Activated naive CD8-positive, alpha-beta T cell treated with anti-CD3 and anti-CD28 coated beads, Interleukin-2, amount 50 U/mL, for 24 hours (primary cell): ENCODE results near the gene KIAA1755.

ENCODE experiments used
- ATAC-seq: fragments of 150-1000 bp; cut with Tn5 transposase; one replicate; pipeline ENCODE4 v1.10.0; 2021
- DNase-seq: peaks from one replicate; pipeline ENCODE4 v3.0.0; 2021
- H3K27ac Mint-ChIP-seq: one replicate; pipeline ENCODE4 v1.8.0; 2021; ENCODE audit warnings: mild to moderate bottlenecking, mixed read lengths
- H3K27me3 Mint-ChIP-seq: one replicate; pipeline ENCODE4 v1.8.0; 2021; ENCODE audit warnings: mixed read lengths
- H3K36me3 Mint-ChIP-seq: one replicate; pipeline ENCODE4 v1.8.0; 2021; ENCODE audit warnings: low read depth, mixed read lengths
- H3K4me1 Mint-ChIP-seq: one replicate; pipeline ENCODE4 v1.8.0; 2021; ENCODE audit warnings: mixed read lengths
- H3K4me3 Mint-ChIP-seq: one replicate; pipeline ENCODE4 v1.8.0; 2021; ENCODE audit warnings: mild to moderate bottlenecking, moderate library complexity, mixed read lengths
- H3K9me3 Mint-ChIP-seq: one replicate; pipeline ENCODE4 v1.8.0; 2021; ENCODE audit warnings: mixed read lengths

KIAA1755 gene

DNA sequence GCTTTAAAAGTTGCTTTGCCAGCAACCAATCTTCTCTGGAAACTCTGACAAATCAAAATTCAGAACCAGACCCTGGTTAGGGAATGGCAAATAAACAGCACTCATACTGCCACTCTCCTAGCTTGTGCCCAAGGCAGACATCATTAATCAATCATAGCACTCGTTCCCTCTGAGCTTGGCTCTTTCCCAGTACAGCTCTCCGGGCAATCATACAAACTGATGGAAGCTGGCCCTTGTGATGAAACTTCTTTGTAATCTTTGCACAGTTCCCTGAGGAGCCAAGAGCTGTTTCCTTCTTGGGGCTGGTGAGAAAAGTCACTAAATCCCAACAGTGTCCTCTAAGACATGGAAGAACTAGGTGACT, 34.7 kb downstream of the KIAA1755 start:
- H3K9me3 Mint-ChIP-seq: no peaks in the 10 kb centered on the region
- no peak for DNase-seq
- H3K27me3 Mint-ChIP-seq: peaks cover 15% of the 10 kb centered on the region
- no peak overlapping the region for H3K4me3 Mint-ChIP-seq
- H3K36me3 Mint-ChIP-seq: no peaks in the 10 kb centered on the region
- no peak overlapping the region for H3K27ac Mint-ChIP-seq
- no peaks in the 10 kb centered on the region for H3K4me1 Mint-ChIP-seq
- no peak for ATAC-seq

DNA sequence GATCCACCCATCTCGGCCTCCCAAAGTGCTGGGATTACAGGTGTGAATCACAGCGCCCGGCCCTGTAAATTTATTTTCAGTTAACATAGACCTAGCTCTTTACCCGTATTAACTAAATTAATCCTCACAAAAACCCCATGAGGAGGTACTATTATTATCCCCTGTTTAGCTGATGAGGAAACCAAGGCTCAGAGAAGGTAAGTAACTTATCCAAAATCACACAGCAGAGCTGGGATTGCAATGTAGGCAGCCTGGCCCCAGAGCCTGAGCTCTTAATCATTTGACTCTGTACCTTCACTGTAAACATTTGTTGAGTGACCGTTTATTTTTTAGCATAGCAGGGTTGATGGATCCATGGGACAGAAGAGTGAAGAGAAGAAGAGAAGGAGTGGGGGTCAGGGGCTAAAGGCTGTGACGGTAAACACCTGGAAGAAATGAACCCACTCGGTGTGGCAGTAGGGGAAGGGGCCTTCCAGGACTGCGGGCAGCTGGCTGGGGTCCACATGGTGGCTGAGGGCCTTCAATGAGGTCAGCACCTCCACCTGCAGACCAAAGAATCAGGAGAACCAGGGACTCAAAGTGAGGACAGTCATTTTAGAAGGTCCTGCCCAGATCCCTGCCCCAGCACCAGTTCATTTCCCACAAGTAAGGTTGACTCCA, 35.2 kb downstream of the KIAA1755 start:
- Mint-ChIP-seq H3K27ac (no peak overlapping the region), H3K4me1 (no peaks in the 10 kb centered on the region), H3K9me3 (no peaks in the 10 kb centered on the region), H3K27me3 (peaks cover 15% of the 10 kb centered on the region), H3K4me3 (no peak overlapping the region), H3K36me3 (no peaks in the 10 kb centered on the region)
- no peak for DNase-seq
- ATAC-seq: no peak

DNA sequence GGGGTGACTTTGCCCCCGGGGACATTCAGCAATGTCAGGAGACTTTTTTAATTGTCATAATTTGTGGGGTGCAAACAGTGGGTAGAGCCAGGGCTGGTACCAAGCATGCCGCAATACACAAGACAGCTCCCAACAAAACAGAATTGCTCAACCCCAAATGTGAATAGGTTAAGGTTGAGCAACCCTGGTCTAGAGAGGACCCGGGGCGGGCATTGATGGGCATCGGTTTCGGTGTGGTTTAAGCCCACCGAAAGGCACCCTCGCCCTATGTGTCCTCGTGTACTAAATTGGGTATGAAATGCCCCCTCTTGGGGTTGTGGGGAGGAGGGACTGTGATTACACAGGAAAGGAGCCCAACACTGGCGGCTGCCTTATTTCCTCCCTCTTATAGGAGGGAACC, 36.0 kb downstream of the KIAA1755 start:
- Mint-ChIP-seq H3K4me3 (no peak overlapping the region), H3K27ac (no peak overlapping the region), H3K4me1 (no peaks in the 10 kb centered on the region), H3K9me3 (no peaks in the 10 kb centered on the region), H3K36me3 (no peaks in the 10 kb centered on the region), H3K27me3 (peaks cover 12% of the 10 kb centered on the region)
- DNase-seq: no peak
- ATAC-seq: no peak

DNA sequence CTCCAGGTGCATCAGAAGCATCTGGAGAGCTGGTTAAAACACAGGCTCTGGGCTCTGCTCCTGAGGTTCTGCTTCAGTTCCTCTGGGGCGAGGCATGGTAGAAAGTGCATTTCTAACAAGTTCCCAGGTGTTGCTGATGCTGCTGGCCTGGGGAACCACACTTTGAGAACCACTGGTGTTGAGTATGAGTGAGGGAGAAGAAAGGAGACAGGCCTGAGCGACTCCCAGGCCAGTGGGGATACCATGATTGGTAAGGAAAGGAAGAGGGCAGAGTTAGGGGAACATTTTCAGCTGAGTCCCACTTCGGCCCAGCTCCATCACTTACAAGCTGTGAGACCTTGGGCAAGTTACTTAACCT, 36.8 kb downstream of the KIAA1755 start:
- no peak for DNase-seq

DNA sequence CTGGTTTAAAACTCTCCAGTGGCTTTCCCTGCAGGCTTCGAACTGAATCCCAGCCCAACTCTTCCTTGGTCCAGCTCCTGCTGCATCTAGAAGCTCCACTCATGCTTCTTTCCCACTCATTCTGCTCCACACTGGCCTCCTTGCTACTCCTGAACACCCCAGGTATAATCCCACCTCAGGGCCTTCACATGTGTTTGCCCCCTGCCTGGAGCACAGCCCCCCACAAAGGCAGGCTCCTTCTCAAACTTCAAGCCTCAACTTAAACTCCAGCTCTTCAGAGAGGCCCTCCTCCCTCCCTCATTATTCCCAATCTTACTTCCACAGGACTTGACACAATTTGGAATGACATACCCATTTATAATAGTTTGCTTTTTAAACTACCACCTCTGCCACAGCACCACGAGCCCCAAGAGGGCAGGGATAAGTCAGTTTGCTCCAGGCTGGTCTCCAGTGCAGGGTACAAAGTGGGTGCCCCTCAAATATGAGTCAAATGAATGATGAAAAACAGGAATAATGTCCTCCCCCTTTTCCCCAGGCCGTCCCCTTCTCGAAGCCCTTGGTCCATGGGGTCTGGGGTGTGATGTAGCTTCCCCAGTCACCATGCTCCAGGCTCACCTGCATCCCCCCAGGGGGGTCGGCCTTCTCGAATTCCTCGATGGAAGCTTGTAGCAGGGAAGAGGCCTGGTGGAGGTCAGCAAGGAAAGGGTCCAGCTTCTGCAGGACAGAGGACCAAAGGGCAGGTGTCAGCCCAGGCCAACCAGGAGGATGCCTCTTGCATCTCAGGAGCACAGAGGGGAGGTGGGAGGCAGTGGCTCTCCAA, 37.4 kb downstream of the KIAA1755 start:
- H3K4me3 Mint-ChIP-seq: no peak overlapping the region
- DNase-seq (no peak), ATAC-seq (no peak)
- H3K9me3 Mint-ChIP-seq: no peaks in the 10 kb centered on the region
- no peak overlapping the region for H3K27ac Mint-ChIP-seq
- H3K27me3 Mint-ChIP-seq: peaks cover 8% of the 10 kb centered on the region
- no peaks in the 10 kb centered on the region for H3K4me1 Mint-ChIP-seq
- no peaks in the 10 kb centered on the region for H3K36me3 Mint-ChIP-seq

More for the DNA sequence above, 36.8 kb downstream of the KIAA1755 start:
- Mint-ChIP-seq H3K27me3 (peaks cover 8% of the 10 kb centered on the region), H3K9me3 (no peaks in the 10 kb centered on the region), H3K36me3 (no peaks in the 10 kb centered on the region), H3K4me1 (no peaks in the 10 kb centered on the region), H3K4me3 (no peak overlapping the region), H3K27ac (no peak overlapping the region)
- no peak for ATAC-seq

DNA sequence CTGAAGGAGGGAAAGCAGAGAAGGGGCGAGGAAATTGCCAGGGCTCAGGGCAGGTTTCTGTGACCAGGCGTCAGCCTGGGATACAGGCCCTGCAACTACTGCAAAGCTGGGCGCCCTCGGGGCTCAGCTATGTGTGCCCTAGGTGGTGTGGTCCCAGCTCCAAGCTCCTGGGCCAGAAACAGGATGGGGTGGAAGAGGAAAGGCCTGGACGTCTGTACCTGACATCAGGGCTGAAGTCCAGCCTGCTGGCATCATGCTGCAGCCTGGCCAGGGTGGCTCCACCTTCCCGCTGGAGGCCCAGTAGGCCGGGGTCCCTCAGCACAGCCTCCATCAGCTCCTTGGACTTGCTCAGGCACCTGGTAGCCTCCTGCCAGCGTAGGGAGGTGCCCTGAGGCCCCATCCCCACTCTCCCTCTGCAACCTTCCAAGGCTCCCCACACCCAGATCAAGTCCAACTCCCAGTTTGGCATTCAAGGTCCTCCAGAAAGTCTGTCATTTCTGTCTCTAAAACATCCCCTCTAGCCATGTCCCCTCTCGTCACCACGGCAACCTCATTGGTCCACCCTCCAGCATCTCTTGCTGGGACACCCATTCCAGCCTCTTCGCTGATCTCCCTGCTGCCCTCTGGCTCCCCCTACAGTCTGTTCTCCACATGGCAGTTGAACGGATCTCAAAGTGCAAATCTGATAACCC, 38.2 kb downstream of the KIAA1755 start:
- Mint-ChIP-seq H3K9me3 (no peaks in the 10 kb centered on the region), H3K27ac (no peak overlapping the region), H3K36me3 (no peaks in the 10 kb centered on the region), H3K4me1 (no peaks in the 10 kb centered on the region), H3K27me3 (peaks cover 8% of the 10 kb centered on the region), H3K4me3 (no peak overlapping the region)
- DNase-seq (peak; percentile 71), ATAC-seq (no peak)

DNA sequence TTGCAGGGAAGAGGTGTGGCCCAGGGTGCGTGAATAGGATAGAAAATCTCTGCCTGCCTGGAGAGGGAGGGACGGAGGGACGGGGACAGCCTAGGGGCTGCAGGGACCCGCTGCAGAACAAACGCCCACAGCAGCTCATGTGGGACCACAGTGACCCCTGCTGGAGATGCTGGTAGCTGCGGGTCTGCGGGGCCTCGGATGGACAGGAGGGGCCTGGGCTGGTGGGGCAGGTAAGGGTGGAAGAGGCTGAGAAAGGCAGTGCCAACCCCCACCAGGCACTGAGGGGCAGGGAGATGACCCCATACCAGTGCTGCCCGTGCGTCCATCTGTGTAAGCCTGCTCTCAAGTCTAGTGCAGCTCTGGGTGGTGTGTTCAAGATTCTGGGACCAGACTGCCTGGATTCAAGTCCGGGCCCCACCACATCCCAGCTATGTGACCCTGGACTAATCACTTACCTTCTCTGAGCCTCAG, 39.4 kb downstream of the KIAA1755 start:
- Mint-ChIP-seq H3K27ac (no peak overlapping the region), H3K36me3 (no peaks in the 10 kb centered on the region)
- DNase-seq: peak; percentile 77

DNA sequence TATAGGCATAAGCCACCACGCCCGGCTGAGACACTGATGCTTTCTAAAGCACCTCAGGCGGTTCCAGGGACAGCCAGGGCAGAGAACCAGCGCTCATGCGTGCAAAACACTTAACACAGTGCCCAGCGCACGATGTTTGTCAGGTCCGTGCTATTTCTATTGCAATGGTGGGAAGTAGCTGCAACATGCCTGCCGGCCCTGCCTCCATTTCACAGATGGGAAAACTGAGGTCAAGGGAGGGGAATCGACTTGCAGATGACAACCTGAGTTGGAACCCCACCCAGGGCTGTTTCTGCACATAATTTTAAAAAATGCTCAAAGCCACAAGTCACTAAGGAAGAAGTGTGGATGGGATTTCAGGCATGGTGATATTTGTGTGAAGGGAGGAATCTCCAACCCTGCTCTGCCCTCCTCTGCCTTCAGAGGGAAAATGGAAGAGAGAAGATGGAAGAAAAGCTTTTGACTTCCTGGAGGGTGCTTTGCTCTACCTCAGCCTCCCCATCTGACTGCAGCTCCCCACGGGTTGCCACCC, 39.9 kb downstream of the KIAA1755 start:
- H3K27ac Mint-ChIP-seq: no peak overlapping the region
- H3K9me3 Mint-ChIP-seq: no peaks in the 10 kb centered on the region
- H3K4me1 Mint-ChIP-seq: no peaks in the 10 kb centered on the region
- ATAC-seq (peak; percentile 20), DNase-seq (no peak)
- peaks cover 8% of the 10 kb centered on the region for H3K27me3 Mint-ChIP-seq
- H3K4me3 Mint-ChIP-seq: no peak overlapping the region
- no peaks in the 10 kb centered on the region for H3K36me3 Mint-ChIP-seq

More for the DNA sequence above, 39.4 kb downstream of the KIAA1755 start:
- Mint-ChIP-seq H3K4me1 (no peaks in the 10 kb centered on the region), H3K4me3 (no peak overlapping the region), H3K27me3 (peaks cover 8% of the 10 kb centered on the region), H3K9me3 (no peaks in the 10 kb centered on the region)
- ATAC-seq: peak; percentile 47

DNA sequence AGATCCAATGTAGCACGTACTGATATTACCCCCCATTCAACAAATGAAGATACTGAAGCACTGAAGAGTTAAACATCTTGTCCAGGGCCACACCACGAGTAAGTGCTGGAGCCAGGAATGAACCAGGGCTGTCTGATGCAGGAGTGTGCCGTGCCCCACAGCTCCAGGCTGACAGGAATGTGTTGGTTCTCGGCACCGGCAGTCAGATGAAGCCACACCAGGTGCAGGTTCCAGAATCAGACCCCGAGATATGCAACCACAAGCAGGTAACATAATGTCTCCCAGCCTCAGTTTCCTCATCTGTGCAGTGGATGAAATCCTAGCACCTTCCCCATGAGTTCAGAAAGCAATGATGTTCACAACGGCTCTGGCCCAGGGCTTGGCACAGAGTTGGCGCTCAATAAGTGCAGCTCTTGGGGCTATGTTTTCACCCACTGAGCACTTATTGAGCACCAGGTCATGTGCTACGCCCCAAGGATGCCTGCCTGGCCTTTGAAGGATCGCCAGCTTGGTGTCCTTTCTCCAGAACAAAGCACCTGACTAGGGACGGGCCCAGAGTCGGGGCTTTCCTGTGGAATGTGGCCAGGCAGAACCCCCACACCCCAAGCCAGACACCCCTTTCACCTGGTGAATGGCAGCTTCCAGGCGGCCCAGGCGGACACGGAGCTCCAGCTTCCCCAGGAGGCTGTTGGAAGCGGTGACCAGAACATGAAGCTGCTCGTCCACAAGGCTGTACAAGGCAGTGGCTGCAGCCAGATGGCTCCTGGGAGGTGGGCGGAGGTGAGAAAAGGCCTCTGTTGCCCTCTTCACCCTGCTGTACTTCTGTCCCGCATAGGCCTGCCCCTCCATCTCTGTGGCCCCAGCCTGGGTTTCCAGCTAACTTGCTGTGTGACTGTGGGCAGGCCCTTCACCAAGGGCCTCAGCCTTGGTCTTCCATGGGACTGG, 41.3 kb downstream of the KIAA1755 start:
- DNase-seq: no peak
- H3K27ac Mint-ChIP-seq: no peak overlapping the region
- H3K4me3 Mint-ChIP-seq: no peak overlapping the region
- no peaks in the 10 kb centered on the region for H3K9me3 Mint-ChIP-seq
- H3K36me3 Mint-ChIP-seq: no peaks in the 10 kb centered on the region
- H3K27me3 Mint-ChIP-seq: peaks cover 8% of the 10 kb centered on the region
- H3K4me1 Mint-ChIP-seq: no peaks in the 10 kb centered on the region
- no peak for ATAC-seq

DNA sequence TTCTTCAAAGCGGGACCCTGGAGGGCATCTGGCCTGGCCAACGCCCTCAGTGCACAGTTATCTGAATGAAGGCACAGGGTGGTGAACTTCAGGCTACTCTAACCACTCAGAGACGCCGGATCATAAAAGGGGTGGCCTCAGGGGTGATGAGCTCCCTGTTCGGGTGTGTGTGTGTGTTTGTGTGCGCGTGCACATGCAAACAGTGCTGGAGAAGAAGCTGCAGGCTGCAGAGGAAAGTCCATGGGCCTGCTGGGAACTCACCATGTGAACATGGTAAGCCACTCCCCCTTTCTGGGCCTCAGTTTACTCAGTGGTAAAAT, 42.0 kb downstream of the KIAA1755 start:
- Mint-ChIP-seq H3K4me3 (no peak overlapping the region), H3K4me1 (no peaks in the 10 kb centered on the region), H3K9me3 (no peaks in the 10 kb centered on the region), H3K36me3 (no peaks in the 10 kb centered on the region), H3K27me3 (peaks cover 8% of the 10 kb centered on the region), H3K27ac (no peak overlapping the region)
- ATAC-seq: no peak
- no peak for DNase-seq

DNA sequence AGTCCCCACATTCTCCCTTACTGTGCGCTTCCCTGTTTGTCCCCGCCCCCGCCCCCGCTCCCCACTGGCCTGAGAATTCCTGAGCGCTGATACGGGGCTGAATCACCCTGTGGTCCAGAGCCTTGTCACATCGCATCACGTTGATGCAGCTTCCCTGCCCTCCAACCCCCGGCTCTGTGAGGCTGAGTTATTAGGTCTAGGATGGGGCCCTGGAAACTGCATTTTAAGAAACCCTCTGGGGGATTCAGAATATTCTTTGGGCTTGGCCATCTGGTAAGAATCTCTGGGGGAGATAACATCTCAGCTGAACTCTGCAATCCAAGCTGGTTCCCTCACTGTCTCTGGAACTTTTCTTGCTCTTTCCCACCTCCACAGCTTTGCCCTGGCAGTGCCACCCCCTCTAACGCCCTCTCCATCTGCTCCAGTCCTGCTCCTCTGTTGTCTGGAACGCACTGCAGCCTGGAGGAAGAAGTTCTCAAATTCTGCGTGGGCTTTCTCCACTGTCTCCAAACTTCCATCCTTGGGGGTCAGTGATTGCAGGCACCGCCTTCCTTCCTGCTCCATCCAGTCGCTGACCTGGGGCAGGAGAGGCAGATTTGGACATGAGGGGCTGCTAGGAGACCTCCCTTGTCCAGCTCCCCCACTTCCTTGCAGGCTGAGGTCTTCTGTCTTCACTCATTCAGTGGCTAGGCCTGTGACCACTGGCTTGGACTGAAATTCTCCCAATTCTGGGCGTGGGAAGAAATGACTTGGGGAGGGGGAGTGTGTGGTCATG, 42.6 kb downstream of the KIAA1755 start:
- H3K9me3 Mint-ChIP-seq: no peaks in the 10 kb centered on the region
- H3K4me1 Mint-ChIP-seq: no peaks in the 10 kb centered on the region
- no peaks in the 10 kb centered on the region for H3K36me3 Mint-ChIP-seq
- no peak overlapping the region for H3K4me3 Mint-ChIP-seq
- no peak for ATAC-seq
- peaks cover 8% of the 10 kb centered on the region for H3K27me3 Mint-ChIP-seq
- no peak for DNase-seq
- no peak overlapping the region for H3K27ac Mint-ChIP-seq

DNA sequence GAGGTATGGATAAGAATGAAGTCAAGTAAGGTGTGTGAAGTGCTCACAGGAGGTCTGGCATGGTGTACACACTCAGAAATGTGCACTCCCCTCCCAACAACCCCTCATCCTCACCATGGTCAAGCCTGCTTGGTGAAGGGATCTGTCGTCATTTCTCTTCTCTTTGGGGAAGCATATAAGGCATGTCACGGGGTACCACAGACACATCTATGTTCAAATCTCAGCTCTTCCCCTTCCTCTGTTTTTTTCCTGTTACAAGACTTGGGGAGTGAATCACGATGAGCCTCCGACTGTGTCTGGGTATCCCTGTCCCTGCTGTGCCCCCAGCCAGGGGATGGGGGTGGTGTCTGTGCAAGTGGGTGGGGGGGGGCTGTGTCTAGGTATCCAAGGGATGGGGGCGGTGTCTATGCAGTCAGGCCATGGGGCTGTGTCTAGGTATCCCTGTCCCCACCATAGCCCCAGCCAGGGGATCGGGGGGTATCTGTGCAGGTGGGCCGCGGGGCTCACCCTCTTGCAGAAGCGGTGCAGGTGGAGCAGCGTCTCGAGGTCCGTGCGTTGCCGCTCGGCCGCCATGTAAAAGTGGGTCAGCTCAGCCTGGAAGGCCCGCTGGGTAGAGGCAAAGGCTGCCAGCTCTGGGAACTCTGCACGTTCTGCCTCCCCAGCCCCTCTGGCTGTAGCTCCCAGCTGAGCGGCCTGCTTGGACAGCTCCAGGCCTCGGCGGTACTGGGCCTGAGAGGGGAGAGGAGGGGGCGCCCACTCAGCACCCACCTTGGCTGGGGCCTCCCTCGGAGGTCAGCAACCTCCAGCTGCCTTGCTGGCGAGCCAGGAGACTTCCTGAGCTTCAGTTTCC, 43.6 kb downstream of the KIAA1755 start:
- ATAC-seq: no peak

DNA sequence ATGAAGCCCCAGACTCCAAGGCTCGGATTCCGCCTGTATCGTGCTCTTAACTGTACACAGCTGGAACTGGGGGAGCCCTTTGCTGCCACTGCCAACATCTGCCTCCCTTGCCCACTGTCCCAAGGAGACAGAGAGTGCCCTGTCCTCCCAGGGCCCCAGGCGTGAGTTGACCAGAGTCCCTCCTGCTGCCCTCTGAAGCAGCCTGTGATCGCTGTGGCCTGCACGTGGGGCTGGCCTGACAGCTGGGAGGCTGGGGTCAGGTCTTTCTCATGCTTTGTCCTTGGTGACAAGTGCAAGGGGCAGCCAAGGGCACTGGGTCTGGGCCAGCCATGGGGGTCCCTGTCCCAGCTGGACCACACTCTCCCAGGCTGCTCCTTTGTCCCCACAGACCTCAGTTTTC, 44.3 kb downstream of the KIAA1755 start:
- Mint-ChIP-seq H3K4me1 (no peaks in the 10 kb centered on the region), H3K36me3 (no peaks in the 10 kb centered on the region), H3K9me3 (no peaks in the 10 kb centered on the region), H3K27me3 (peaks cover 3% of the 10 kb centered on the region), H3K4me3 (no peak overlapping the region), H3K27ac (no peak overlapping the region)
- DNase-seq (no peak), ATAC-seq (no peak)

More for the DNA sequence above, 43.6 kb downstream of the KIAA1755 start:
- no peak overlapping the region for H3K27ac Mint-ChIP-seq
- no peaks in the 10 kb centered on the region for H3K36me3 Mint-ChIP-seq
- no peaks in the 10 kb centered on the region for H3K9me3 Mint-ChIP-seq
- H3K27me3 Mint-ChIP-seq: peaks cover 4% of the 10 kb centered on the region
- no peaks in the 10 kb centered on the region for H3K4me1 Mint-ChIP-seq
- H3K4me3 Mint-ChIP-seq: no peak overlapping the region
- no peak for DNase-seq
